Smooth muscle cell (in vitro differentiated cells): ENCODE measurements around the gene DNAJC8. TPM values are rescaled to one million over a fixed set of nuclear protein-coding genes. Genes with fewer than 3 reads are reported as not detected.

Source experiments
- DNase-seq: peaks from one replicate; lab custom pipeline; 2025; ENCODE audit not compliant: unreplicated experiment; lab: John Stamatoyannopoulos, UW
- H2AFZ ChIP-seq: fragments of 200-600 bp; sonication (generic); 2 replicates; pipeline ENCODE4 v1.6.0; 2016; ENCODE audit warnings: antibody characterized with exemption, low read depth, mild to moderate bottlenecking
- H3F3A ChIP-seq: fragments of 200-600 bp; sonication (generic); 2 replicates; pipeline ENCODE4 v1.6.0; 2017; ENCODE audit warnings: antibody characterized with exemption, low read depth
- H3K27ac ChIP-seq: fragments of 200-600 bp; sonication (generic); 2 replicates; pipeline ENCODE4 v1.5.1; 2016; ENCODE audit warnings: low read depth, mild to moderate bottlenecking
- H3K27me3 ChIP-seq: fragments of 200-600 bp; sonication (generic); 2 replicates; pipeline ENCODE4 v1.6.1; 2016; ENCODE audit warnings: low read depth, mild to moderate bottlenecking
- H3K36me3 ChIP-seq: fragments of 200-600 bp; sonication (generic); 2 replicates; pipeline ENCODE4 v1.5.1; 2016; ENCODE audit warnings: low read depth
- H3K4me1 ChIP-seq: fragments of 200-600 bp; sonication (generic); 2 replicates; pipeline ENCODE4 v1.5.1; 2016; ENCODE audit warnings: low read depth
- H3K4me2 ChIP-seq: fragments of 200-600 bp; sonication (generic); 2 replicates; pipeline ENCODE4 v1.6.0; 2016; ENCODE audit warnings: mild to moderate bottlenecking
- H3K4me3 ChIP-seq: fragments of 200-600 bp; sonication (generic); 2 replicates; pipeline ENCODE4 v1.5.1; 2016; ENCODE audit warnings: mild to moderate bottlenecking
- H3K79me2 ChIP-seq: fragments of 200-600 bp; sonication (generic); 2 replicates; pipeline ENCODE4 v1.6.0; 2016; ENCODE audit warnings: low read depth, mild to moderate bottlenecking
- H3K9ac ChIP-seq: fragments of 200-600 bp; sonication (generic); 2 replicates; pipeline ENCODE4 v1.6.0; 2016; ENCODE audit warnings: low read depth
- H3K9me3 ChIP-seq: fragments of 200-600 bp; sonication (generic); replicated peaks from 2 replicates; pipeline ENCODE4 v1.5.1; 2016; ENCODE audit warnings: low read depth
- H4K20me1 ChIP-seq: fragments of 200-600 bp; sonication (generic); 2 replicates; pipeline ENCODE4 v1.6.0; 2016; ENCODE audit warnings: low read depth
- CTCF ChIP-seq: fragments of 200-600 bp; sonication (generic); IDR thresholded peaks from 2 replicates; pipeline ENCODE4 v1.5.1; 2017; ENCODE audit warnings: borderline replicate concordance, mild to moderate bottlenecking, antibody characterized with exemption; ENCODE audit not compliant: insufficient read depth, poor library complexity, severe bottlenecking
- WGBS: methylation state at CpG from one replicate; pipeline ENCODE4 v1.1.7; 2016; ENCODE audit warnings: low lambda C conversion rate; 5-methylcytosine and 5-hydroxymethylcytosine counted together
- polyA plus RNA-seq: library from polyadenylated mRNA; unstranded; fragments of >200 nt; fragmentation: Nextera tagmentation; extraction: Ambion mirVana; gene quantifications from 2 replicates; pipeline ENCODE4 v1.2.1, GENCODE V29; 2016
- total RNA-seq: library from RNA; depleted of rRNA; stranded (reverse); fragments of >200 nt; gene quantifications from 2 replicates; pipeline ENCODE4 v1.2.3, GENCODE V29; 2014

Gene DNAJC8
- total and polyA plus RNA-seq, 2 experiments from 2014 or later, result 76.1 to 114 TPM

DNA sequence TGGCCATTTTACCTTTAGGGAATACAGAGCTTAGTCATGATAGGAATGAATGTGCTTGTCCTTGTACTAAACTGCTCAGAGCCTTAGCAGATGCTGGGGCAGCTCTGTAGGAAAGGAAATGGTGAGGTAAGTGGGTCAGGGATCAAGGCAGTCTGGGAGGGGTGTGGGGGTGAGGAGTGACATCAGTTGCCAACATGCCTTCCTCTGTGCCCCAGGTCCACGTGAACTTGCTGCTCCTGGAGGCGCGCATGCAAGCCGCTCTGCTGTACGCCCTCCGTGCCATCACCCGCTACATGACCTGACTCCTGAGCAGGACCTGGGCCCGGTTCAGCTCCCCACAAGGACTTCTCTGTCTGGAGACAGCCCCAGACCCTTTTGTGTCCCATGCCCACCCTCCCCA is 47.7 kb upstream of the DNAJC8 start:
- Histone ChIP-seq H3K4me2 (no peak overlapping the region), H3F3A (peaks cover 5% of the 10 kb centered on the region), H3K4me3 (no peak overlapping the region), H3K27me3 (no peaks in the 10 kb centered on the region), H2AFZ (no peak overlapping the region), H4K20me1 (peaks cover 41% of the 10 kb centered on the region), H3K79me2 (peaks cover 5% of the 10 kb centered on the region), H3K9me3 (no peaks in the 10 kb centered on the region), H3K36me3 (no peaks in the 10 kb centered on the region), H3K9ac (no peak overlapping the region), H3K4me1 (no peaks in the 10 kb centered on the region), H3K27ac (no peak overlapping the region)
- DNase-seq, result no peak
- no peak for TF ChIP-seq CTCF
- 99% methylated on average over 7 of the region's 8 CpGs for WGBS

DNA sequence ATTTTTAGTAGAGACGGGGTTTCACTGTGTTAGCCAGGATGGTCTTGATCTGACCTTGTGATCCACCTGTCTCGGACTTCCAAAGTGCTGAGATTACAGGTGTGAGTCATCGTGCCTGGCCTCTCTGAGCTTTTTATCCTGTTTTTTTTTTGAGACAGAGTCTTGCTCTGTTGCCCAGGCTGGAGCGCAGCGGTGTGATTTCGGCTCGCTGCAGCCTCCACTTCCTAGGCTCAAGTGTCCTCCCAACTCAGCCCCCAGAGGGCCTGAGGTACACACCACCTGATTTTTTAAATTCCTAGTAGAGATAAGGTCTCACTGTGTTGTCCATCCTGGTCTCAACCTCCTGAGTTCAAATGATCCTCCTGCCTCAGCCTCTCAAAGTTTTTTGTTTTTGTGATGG is 46.9 kb upstream of the DNAJC8 start:
- TF ChIP-seq CTCF, result no peak
- Histone ChIP-seq H3K79me2 (peaks cover 5% of the 10 kb centered on the region), H3K27ac (no peak overlapping the region), H2AFZ (no peak overlapping the region), H3K9me3 (no peaks in the 10 kb centered on the region), H3F3A (peaks cover 5% of the 10 kb centered on the region), H3K4me2 (no peak overlapping the region), H3K9ac (no peak overlapping the region), H4K20me1 (peaks cover 48% of the 10 kb centered on the region), H3K27me3 (no peaks in the 10 kb centered on the region), H3K36me3 (peaks cover 6% of the 10 kb centered on the region), H3K4me1 (no peaks in the 10 kb centered on the region), H3K4me3 (no peak overlapping the region)
- 98% methylated on average over 7 of the region's 7 CpGs for WGBS
- DNase-seq, result no peak

DNA sequence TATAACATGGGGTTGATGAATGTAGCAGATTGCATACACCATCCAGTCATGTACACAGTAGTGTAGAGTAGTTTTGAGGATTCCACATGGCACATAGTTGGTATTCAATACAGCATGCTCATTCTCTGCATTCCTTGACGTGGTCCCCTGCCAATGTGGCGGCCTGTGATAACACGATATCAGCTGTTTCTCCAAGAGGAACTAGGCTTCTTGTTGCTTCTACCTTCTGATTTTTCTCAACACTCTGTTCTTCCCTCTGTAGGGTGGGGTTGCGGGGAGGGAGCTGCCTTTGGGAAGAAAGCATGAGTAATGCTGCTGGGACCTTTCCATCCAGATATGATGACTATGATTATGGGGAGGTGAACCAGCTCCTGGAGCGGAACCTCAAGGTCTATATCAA is 45.9 kb upstream of the DNAJC8 start:
- 96% methylated on average over 5 of the region's 5 CpGs for WGBS
- Histone ChIP-seq H3K9ac (no peak overlapping the region), H3F3A (peaks cover 5% of the 10 kb centered on the region), H3K27me3 (no peaks in the 10 kb centered on the region), H3K79me2 (peaks cover 8% of the 10 kb centered on the region), H3K4me3 (no peak overlapping the region), H3K27ac (no peak overlapping the region), H4K20me1 (peaks cover 58% of the 10 kb centered on the region), H3K9me3 (no peaks in the 10 kb centered on the region), H2AFZ (no peak overlapping the region), H3K36me3 (peaks cover 10% of the 10 kb centered on the region), H3K4me1 (no peaks in the 10 kb centered on the region), H3K4me2 (no peak overlapping the region)
- TF ChIP-seq CTCF, result no peak
- no peak for DNase-seq

GRCh38 chr1:28273216-28273860 is 40.5 kb upstream of the DNAJC8 start:
- no peak for TF ChIP-seq CTCF
- H2AFZ ChIP-seq, result no peak overlapping the region
- DNase-seq, result no peak
- H3K4me1 ChIP-seq, result no peaks in the 10 kb centered on the region
- peaks cover 10% of the 10 kb centered on the region for H3K36me3 ChIP-seq
- H3K9me3 ChIP-seq, result no peaks in the 10 kb centered on the region
- H3K27me3 ChIP-seq, result no peaks in the 10 kb centered on the region
- no peaks in the 10 kb centered on the region for H3F3A ChIP-seq
- no peak overlapping the region for H3K9ac ChIP-seq
- WGBS, result 90% methylated on average over 17 of the region's 17 CpGs
- peaks cover 45% of the 10 kb centered on the region for H3K79me2 ChIP-seq
- H3K4me2 ChIP-seq, result no peak overlapping the region
- peaks cover 92% of the 10 kb centered on the region for H4K20me1 ChIP-seq
- H3K27ac ChIP-seq, result no peak overlapping the region
- no peak overlapping the region for H3K4me3 ChIP-seq
